ENCODE measurements around the gene KRT10. TPM values are rescaled to one million over a fixed set of nuclear protein-coding genes. Genes with fewer than 3 reads are reported as not detected.
A peak's percentile ranks its signal among the peaks of the same experiment; 100 is the strongest.

Gene KRT10
- total and polyA plus RNA-seq, 2 donors (not counting 1 experiment from before 2014, with no cell fraction given): 4.1 to 45.8 TPM

GRCh38 chr17:40827746-40828453 is 5.5 kb upstream of the KRT10 start:
- no peak overlapping the region for H2AFZ ChIP-seq (ENCODE audit: low read length)
- H3K79me2 ChIP-seq (ENCODE audit: control insufficient read depth, insufficient read depth, low read length): no peaks in the 10 kb centered on the region
- H3K4me2 ChIP-seq (ENCODE audit: extremely low read depth, insufficient read depth, low read length): no peak overlapping the region
- H3K4me3 ChIP-seq (replicated peaks in 1 of 4; ENCODE audit: control extremely low read depth in 1 of 4, insufficient read depth in 1 of 4, low read depth in 3 of 4, low read length in 4 of 4): no peak overlapping the region
- H3K4me1 ChIP-seq (ENCODE audit: control insufficient read depth, extremely low read depth, insufficient read depth, low read length): no peaks in the 10 kb centered on the region
- H3K9ac ChIP-seq (ENCODE audit: insufficient read depth, low read length): no peak overlapping the region
- TF ChIP-seq EZH2 (IDR thresholded peaks at IDR 0.05; ENCODE audit: low read length, missing control alignments) (no peak), CTCF (conservative IDR thresholded peaks at IDR 0.05 in 1 of 2, IDR thresholded peaks at IDR 0.05 in 1 of 2; ENCODE audit: low read depth in 1 of 2, low read length in 2 of 2) (no peak)
- no peaks in the 10 kb centered on the region for H3K36me3 ChIP-seq (ENCODE audit: control insufficient read depth, insufficient read depth, low read length)
- H3K27me3 ChIP-seq (ENCODE audit: control insufficient read depth, insufficient read depth, low read length): no peaks in the 10 kb centered on the region
- H4K20me1 ChIP-seq (ENCODE audit: control insufficient read depth, extremely low read depth, insufficient read depth, low read length): no peaks in the 10 kb centered on the region
- DNase-seq (ENCODE audit: low read depth in 2 of 2): peak; percentile 16 to 50
- H3K27ac ChIP-seq (ENCODE audit: insufficient read depth, low read length): no peak overlapping the region
- no peaks in the 10 kb centered on the region for H3K9me3 ChIP-seq (ENCODE audit: control insufficient read depth, insufficient read depth, low read depth, low read length)

- H4K20me1 ChIP-seq (ENCODE audit: control insufficient read depth, extremely low read depth, insufficient read depth, low read length): no peaks in the 10 kb centered on the region
- H3K27me3 ChIP-seq (ENCODE audit: control insufficient read depth, insufficient read depth, low read length): no peaks in the 10 kb centered on the region
- no peaks in the 10 kb centered on the region for H3K9me3 ChIP-seq (ENCODE audit: control insufficient read depth, insufficient read depth, low read depth, low read length)
- no peak overlapping the region for H3K27ac ChIP-seq (ENCODE audit: insufficient read depth, low read length)
- H3K9ac ChIP-seq (ENCODE audit: insufficient read depth, low read length): no peak overlapping the region
- H3K4me3 ChIP-seq (replicated peaks in 1 of 4; ENCODE audit: control extremely low read depth in 1 of 4, insufficient read depth in 1 of 4, low read depth in 3 of 4, low read length in 4 of 4): no peak overlapping the region
- no peak overlapping the region for H3K4me2 ChIP-seq (ENCODE audit: extremely low read depth, insufficient read depth, low read length)
- H3K4me1 ChIP-seq (ENCODE audit: control insufficient read depth, extremely low read depth, insufficient read depth, low read length): no peaks in the 10 kb centered on the region
- DNase-seq (ENCODE audit: low read depth in 2 of 2): no peak
- no peaks in the 10 kb centered on the region for H3K79me2 ChIP-seq (ENCODE audit: control insufficient read depth, insufficient read depth, low read length)
- TF ChIP-seq CTCF (conservative IDR thresholded peaks at IDR 0.05 in 1 of 2, IDR thresholded peaks at IDR 0.05 in 1 of 2; ENCODE audit: low read depth in 1 of 2, low read length in 2 of 2) (no peak), EZH2 (IDR thresholded peaks at IDR 0.05; ENCODE audit: low read length, missing control alignments) (no peak)
- H2AFZ ChIP-seq (ENCODE audit: low read length): no peak overlapping the region
- no peaks in the 10 kb centered on the region for H3K36me3 ChIP-seq (ENCODE audit: control insufficient read depth, insufficient read depth, low read length)
Observed at GRCh38 chr17:40825599-40825998, 3.2 kb upstream of the KRT10 start.

- Histone ChIP-seq H3K27me3 (ENCODE audit: control insufficient read depth, insufficient read depth, low read length) (no peaks in the 10 kb centered on the region), H3K79me2 (ENCODE audit: control insufficient read depth, insufficient read depth, low read length) (no peaks in the 10 kb centered on the region), H3K36me3 (ENCODE audit: control insufficient read depth, insufficient read depth, low read length) (no peaks in the 10 kb centered on the region), H4K20me1 (ENCODE audit: control insufficient read depth, extremely low read depth, insufficient read depth, low read length) (no peaks in the 10 kb centered on the region), H3K4me3 (replicated peaks in 1 of 4; ENCODE audit: control extremely low read depth in 1 of 4, insufficient read depth in 1 of 4, low read depth in 3 of 4, low read length in 4 of 4) (no peak overlapping the region), H2AFZ (ENCODE audit: low read length) (no peak overlapping the region), H3K4me2 (ENCODE audit: extremely low read depth, insufficient read depth, low read length) (no peak overlapping the region), H3K27ac (ENCODE audit: insufficient read depth, low read length) (no peak overlapping the region), H3K4me1 (ENCODE audit: control insufficient read depth, extremely low read depth, insufficient read depth, low read length) (no peaks in the 10 kb centered on the region), H3K9ac (ENCODE audit: insufficient read depth, low read length) (no peak overlapping the region), H3K9me3 (ENCODE audit: control insufficient read depth, insufficient read depth, low read depth, low read length) (no peaks in the 10 kb centered on the region)
- TF ChIP-seq EZH2 (IDR thresholded peaks at IDR 0.05; ENCODE audit: low read length, missing control alignments) (no peak), CTCF (conservative IDR thresholded peaks at IDR 0.05 in 1 of 2, IDR thresholded peaks at IDR 0.05 in 1 of 2; ENCODE audit: low read depth in 1 of 2, low read length in 2 of 2) (no peak)
- DNase-seq (ENCODE audit: low read depth in 2 of 2): no peak
Observed at GRCh38 chr17:40824015-40824832, 1.8 kb upstream of the KRT10 start.

Measured in fibroblast of lung (primary cell).